ENCODE results near the gene MAML2. TPM values are rescaled to one million over a fixed set of nuclear protein-coding genes. Genes with fewer than 3 reads are reported as not detected.

Gene MAML2
- polyA plus RNA-seq, 1 of the 3 experiments (the other 2 are of a cell fraction), result 20.1 TPM

DNA sequence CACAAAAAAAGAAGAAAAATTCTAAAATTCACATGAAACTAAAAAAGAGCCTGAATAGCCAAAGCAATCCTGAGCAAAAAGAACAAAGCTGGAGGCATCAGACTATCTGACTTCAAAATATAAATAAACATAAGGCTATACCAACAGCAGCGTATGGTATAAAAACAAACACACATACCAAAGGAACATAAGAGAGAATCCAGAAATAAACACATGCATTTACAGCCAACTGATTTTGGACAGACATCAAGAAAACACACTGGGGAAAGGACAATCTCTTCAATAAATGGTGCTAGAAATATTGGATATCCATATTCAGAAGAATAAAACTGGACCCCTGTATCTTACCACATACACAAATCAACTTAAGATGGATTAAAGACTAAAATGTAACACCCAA is 416.3 kb downstream of the MAML2 start (continued):
- TF ChIP-seq, protein P1, sequence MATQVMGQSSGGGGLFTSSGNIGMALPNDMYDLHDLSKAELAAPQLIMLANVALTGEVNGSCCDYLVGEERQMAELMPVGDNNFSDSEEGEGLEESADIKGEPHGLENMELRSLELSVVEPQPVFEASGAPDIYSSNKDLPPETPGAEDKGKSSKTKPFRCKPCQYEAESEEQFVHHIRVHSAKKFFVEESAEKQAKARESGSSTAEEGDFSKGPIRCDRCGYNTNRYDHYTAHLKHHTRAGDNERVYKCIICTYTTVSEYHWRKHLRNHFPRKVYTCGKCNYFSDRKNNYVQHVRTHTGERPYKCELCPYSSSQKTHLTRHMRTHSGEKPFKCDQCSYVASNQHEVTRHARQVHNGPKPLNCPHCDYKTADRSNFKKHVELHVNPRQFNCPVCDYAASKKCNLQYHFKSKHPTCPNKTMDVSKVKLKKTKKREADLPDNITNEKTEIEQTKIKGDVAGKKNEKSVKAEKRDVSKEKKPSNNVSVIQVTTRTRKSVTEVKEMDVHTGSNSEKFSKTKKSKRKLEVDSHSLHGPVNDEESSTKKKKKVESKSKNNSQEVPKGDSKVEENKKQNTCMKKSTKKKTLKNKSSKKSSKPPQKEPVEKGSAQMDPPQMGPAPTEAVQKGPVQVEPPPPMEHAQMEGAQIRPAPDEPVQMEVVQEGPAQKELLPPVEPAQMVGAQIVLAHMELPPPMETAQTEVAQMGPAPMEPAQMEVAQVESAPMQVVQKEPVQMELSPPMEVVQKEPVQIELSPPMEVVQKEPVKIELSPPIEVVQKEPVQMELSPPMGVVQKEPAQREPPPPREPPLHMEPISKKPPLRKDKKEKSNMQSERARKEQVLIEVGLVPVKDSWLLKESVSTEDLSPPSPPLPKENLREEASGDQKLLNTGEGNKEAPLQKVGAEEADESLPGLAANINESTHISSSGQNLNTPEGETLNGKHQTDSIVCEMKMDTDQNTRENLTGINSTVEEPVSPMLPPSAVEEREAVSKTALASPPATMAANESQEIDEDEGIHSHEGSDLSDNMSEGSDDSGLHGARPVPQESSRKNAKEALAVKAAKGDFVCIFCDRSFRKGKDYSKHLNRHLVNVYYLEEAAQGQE (IDR thresholded peaks at IDR 0.05; ENCODE audit: low read depth, low read length), result no peak
- TF ChIP-seq YY1 (IDR thresholded peaks at IDR 0.05; ENCODE audit: low read depth) (no peak), TEAD4 (IDR thresholded peaks at IDR 0.05; ENCODE audit: borderline replicate concordance, insufficient read depth) (no peak)

Small RNAs within 50 kb of the gene (small RNA-seq; reads per million reads assigned to genes)
- 0 reads per million in 7 experiments for gene MIR1260B

Other genes starting within 250 kb of the MAML2 start
- 8.7 and 12.8 TPM in 2 replicates for gene CCDC82, start 46.7 kb upstream of the MAML2 start, polyA plus RNA-seq (2012; rRNA removed)
- 3.8 and 5.3 TPM in 2 replicates for gene JRKL, start 46.8 kb upstream of the MAML2 start, polyA plus RNA-seq (2012; rRNA removed)

All from SK-N-SH (cell line).